ENCODE results near the gene CNN1.
"Not testable (repeated sequence)": the region's sequence is repeated elsewhere in the genome, so short reads cannot be mapped to it uniquely, and the experiment has no call there.

Gene CNN1

DNA sequence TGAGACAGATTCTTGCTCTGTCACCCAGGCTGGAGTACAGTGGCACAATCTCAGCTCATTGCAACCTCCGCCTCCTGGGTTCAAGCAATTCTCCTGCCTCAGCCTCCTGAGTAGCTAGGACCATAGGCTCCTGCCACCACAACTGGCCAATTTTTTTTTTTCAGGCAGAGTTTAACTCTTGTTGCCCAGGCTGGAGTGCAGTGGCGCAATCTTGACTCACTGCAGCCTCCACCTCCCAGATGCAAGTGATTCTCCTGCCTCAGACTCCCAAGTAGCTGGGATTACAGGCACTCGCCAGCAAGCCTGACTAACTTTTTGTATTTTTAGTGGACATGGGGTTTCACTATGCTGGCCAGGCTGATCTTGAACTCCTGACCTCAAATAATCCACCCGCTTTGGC lies 35.1 kb downstream of the CNN1 start:
- not testable (repeated sequence) for H3K9ac ChIP-seq (ENCODE audit: low read length); H3K36me3 ChIP-seq (ENCODE audit: control insufficient read depth, insufficient read depth, low read length, severe bottlenecking); H3K4me1 ChIP-seq (ENCODE audit: control insufficient read depth, insufficient read depth, low read length); H3K4me3 ChIP-seq (ENCODE audit: low read length); DNase-seq (ENCODE audit: low read depth); H3K9me3 ChIP-seq (ENCODE audit: control insufficient read depth, low read length)
- H3K27me3 ChIP-seq (replicated peaks; ENCODE audit: control insufficient read depth, insufficient read depth, low read length), result peaks cover 12% of the 10 kb centered on the region

DNA sequence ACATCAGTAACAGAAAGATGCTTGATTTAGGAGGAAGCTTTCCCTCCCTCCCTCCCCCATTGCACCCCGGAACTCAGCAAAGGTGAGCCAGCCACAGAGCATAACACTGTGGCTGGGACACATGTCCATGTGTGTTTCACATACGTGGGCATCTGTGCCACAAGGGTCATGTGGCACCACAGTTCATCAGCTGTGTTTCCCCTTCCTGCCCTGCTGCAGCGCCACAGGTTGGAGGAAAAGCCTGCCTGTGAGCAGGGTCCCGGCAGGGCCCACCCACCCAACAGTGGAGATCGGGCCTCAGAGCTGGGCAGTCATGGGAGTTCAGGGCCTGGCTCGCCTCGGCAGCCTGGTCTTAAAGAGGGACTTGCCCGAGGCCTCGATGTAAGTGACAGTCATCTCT lies 36.0 kb downstream of the CNN1 start:
- Histone ChIP-seq H3K36me3 (ENCODE audit: control insufficient read depth, insufficient read depth, low read length, severe bottlenecking) (no peaks in the 10 kb centered on the region), H3K4me1 (ENCODE audit: control insufficient read depth, insufficient read depth, low read length) (peaks cover 7% of the 10 kb centered on the region), H3K27me3 (replicated peaks; ENCODE audit: control insufficient read depth, insufficient read depth, low read length) (peaks cover 16% of the 10 kb centered on the region), H3K4me3 (ENCODE audit: low read length) (no peak overlapping the region), H3K9me3 (ENCODE audit: control insufficient read depth, low read length) (no peaks in the 10 kb centered on the region), H3K9ac (ENCODE audit: low read length) (no peak overlapping the region)
- no peak for DNase-seq (ENCODE audit: low read depth)

DNA sequence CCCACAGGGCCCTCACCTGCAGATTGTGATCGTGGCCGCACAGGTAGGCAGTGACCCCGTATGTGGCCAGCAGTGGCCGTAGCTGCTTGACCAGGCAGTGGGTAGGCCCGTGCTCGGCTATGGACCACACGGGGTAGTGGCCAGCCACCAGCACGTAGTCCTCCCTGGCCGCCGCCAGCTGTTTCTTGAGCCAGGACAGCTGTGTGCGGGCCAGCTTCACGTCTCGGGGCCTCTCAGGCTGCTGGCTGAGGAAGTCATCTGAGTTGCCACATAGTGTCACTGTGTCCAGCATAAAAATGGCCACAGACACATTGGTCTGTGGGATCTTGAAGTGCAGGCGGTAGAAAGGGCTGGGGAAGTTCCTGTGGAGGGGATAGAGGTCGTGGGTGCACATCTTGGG lies 37.6 kb downstream of the CNN1 start:
- peaks cover 13% of the 10 kb centered on the region for H3K4me1 ChIP-seq (ENCODE audit: control insufficient read depth, insufficient read depth, low read length)
- H3K36me3 ChIP-seq (ENCODE audit: control insufficient read depth, insufficient read depth, low read length, severe bottlenecking), result no peaks in the 10 kb centered on the region
- H3K9me3 ChIP-seq (ENCODE audit: control insufficient read depth, low read length), result no peaks in the 10 kb centered on the region
- no peak overlapping the region for H3K9ac ChIP-seq (ENCODE audit: low read length)
- peaks cover 16% of the 10 kb centered on the region for H3K27me3 ChIP-seq (replicated peaks; ENCODE audit: control insufficient read depth, insufficient read depth, low read length)
- no peak for DNase-seq (ENCODE audit: low read depth)
- no peak overlapping the region for H3K4me3 ChIP-seq (ENCODE audit: low read length)

DNA sequence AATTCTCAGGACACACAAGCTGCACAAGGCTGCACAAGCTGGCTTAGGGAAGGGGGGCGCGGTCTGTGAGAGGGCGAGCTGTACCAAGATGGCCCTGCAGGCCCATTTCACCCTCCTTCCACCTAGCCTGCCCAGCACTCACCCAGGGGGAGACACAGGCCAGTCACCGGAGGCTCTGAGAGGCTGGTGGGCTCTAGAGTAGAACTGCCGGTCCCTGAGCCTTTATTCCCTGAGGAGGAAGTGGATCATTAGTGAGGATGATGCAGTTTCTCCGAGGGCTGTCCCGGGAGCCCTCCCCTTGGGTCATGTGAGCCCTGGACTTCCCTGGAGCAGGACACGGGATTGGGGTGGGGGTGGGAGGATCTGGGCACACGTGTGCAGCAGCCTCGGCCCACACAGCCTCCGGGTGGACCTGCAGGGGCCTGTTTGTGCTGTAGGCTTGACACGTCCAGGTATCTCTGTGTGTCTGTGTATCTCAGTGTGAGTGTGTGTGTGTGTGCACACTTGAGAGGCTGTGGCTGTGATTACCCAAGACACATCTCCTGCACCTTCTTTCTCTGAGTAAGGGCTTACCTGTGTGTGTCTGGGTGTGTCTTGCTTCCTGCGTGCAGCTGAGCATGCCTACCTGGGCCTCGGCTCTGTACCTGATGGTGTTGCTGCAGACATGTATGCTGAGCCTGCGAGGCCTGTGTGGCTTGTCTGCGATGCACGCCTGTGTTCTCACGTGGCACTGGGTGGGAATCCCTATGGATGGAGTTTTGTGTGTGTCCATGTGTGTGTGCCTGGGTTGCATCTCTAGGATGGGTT lies 39.0 kb downstream of the CNN1 start, which contains the start of gene ACP5:
TSS of gene ACP5 (minus strand) at position 195 of the 807 bp plus-strand sequence. CDS start 328 bp downstream, outside the sequence.
- Histone ChIP-seq H3K9me3 (ENCODE audit: control insufficient read depth, low read length) (no peaks in the 10 kb centered on the region), H3K4me1 (ENCODE audit: control insufficient read depth, insufficient read depth, low read length) (peaks cover 16% of the 10 kb centered on the region), H3K36me3 (ENCODE audit: control insufficient read depth, insufficient read depth, low read length, severe bottlenecking) (no peaks in the 10 kb centered on the region), H3K4me3 (ENCODE audit: low read length) (no peak within 1 kb of the TSS), H3K9ac (ENCODE audit: low read length) (no peak within 1 kb of the TSS), H3K27me3 (replicated peaks; ENCODE audit: control insufficient read depth, insufficient read depth, low read length) (peaks cover 16% of the 10 kb centered on the region)
- no peak for DNase-seq (ENCODE audit: low read depth)

DNA sequence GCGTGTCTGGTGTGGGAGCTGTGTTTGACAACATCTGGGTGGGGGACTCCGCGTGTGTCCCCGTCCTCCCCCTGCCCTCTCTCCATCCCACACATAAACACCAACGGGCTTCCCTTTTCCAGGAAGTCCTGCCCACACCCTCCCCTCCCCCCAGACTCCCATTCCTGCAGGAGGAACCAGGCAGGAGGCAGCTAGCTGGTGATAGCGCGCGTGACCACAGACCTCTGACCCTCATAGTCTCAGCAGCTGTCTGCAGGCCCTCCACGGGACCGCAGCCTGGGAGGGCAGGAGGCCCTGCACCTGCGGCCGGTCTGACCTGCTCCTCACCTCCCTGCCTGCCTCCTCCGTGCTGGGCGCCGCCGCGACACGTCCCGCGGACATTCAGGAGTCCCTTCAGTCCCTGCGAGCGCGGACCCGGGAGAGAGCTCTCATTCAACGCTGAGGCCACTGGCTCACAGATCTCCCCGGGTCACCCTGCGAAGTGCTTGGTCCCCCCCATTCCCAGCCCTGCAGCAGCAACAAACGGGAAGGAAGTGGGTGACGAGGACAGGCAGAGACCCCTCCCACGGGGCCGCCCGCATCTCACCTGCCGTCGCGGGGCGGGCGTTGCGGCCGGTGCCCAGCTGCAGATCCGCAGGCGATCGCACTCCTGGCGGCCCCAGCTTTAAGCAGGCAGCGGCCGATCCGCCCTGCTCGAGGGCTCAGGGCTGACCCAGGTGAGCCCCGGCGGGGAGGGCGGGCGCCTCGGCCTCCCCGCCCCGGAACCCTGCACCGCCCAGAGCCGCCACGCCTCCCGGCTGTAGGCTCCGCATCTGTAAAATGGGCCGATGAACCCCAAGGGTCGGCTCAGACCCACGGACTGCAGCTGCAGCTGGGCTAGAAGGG lies 39.8 kb downstream of the CNN1 start:
- Histone ChIP-seq H3K4me3 (ENCODE audit: low read length) (no peak overlapping the region), H3K4me1 (ENCODE audit: control insufficient read depth, insufficient read depth, low read length) (peaks cover 16% of the 10 kb centered on the region), H3K9me3 (ENCODE audit: control insufficient read depth, low read length) (no peaks in the 10 kb centered on the region), H3K36me3 (ENCODE audit: control insufficient read depth, insufficient read depth, low read length, severe bottlenecking) (no peaks in the 10 kb centered on the region), H3K27me3 (replicated peaks; ENCODE audit: control insufficient read depth, insufficient read depth, low read length) (peaks cover 16% of the 10 kb centered on the region), H3K9ac (ENCODE audit: low read length) (no peak overlapping the region)
- no peak for DNase-seq (ENCODE audit: low read depth)

DNA sequence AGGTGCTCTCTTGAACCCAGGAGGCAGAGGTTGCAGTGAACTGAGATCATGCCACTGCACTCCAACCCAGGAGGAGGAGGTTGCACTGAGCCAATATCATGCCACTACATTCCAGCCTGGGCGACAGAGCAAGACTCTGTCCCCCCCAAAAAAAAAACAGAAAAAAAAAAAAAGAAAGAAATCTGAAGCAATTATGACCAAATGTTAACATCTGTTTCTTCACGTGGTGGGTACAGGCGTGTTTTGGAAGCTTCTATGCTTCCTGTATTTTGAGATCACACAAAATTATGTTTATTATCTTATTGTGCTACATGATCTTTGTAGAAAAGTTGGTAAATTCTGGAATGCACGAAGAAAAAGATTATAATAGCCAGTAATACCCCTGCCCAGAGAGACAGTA lies 41.5 kb downstream of the CNN1 start:
- no peaks in the 10 kb centered on the region for H3K9me3 ChIP-seq (ENCODE audit: control insufficient read depth, low read length)

DNA sequence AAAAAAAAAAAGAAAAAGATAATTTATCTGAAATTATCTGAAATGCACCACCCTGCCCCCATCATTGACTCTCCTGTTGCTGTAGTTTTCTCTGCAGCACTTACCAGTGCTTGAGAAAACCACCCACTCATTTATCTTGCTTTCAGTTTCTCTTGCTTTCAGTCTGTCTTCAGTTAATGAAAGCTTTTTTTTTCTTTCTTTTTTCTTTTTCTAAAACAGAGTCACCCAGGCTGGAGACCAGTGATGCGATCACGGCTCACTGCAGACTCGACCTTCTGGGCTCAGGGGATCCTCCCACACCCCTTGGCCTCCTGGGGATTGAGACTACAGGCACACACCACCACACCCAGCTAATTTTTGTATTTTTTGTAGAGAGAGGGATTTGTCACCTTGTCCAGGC lies 43.1 kb downstream of the CNN1 start:
- Histone ChIP-seq H3K4me3 (ENCODE audit: low read length) (peak overlapping the region; percentile 50), H3K4me1 (ENCODE audit: control insufficient read depth, insufficient read depth, low read length) (peaks cover 16% of the 10 kb centered on the region), H3K27me3 (replicated peaks; ENCODE audit: control insufficient read depth, insufficient read depth, low read length) (peaks cover 16% of the 10 kb centered on the region), H3K9me3 (ENCODE audit: control insufficient read depth, low read length) (no peaks in the 10 kb centered on the region), H3K36me3 (ENCODE audit: control insufficient read depth, insufficient read depth, low read length, severe bottlenecking) (no peaks in the 10 kb centered on the region), H3K9ac (ENCODE audit: low read length) (peak overlapping the region; percentile 39)
- peak; percentile 47 for DNase-seq (ENCODE audit: low read depth)

More for the DNA sequence above, 41.5 kb downstream of the CNN1 start:
- H3K9ac ChIP-seq (ENCODE audit: low read length), result no peak overlapping the region
- no peaks in the 10 kb centered on the region for H3K36me3 ChIP-seq (ENCODE audit: control insufficient read depth, insufficient read depth, low read length, severe bottlenecking)
- peaks cover 16% of the 10 kb centered on the region for H3K27me3 ChIP-seq (replicated peaks; ENCODE audit: control insufficient read depth, insufficient read depth, low read length)
- H3K4me3 ChIP-seq (ENCODE audit: low read length), result no peak overlapping the region
- no peak for DNase-seq (ENCODE audit: low read depth)
- H3K4me1 ChIP-seq (ENCODE audit: control insufficient read depth, insufficient read depth, low read length), result peaks cover 16% of the 10 kb centered on the region

DNA sequence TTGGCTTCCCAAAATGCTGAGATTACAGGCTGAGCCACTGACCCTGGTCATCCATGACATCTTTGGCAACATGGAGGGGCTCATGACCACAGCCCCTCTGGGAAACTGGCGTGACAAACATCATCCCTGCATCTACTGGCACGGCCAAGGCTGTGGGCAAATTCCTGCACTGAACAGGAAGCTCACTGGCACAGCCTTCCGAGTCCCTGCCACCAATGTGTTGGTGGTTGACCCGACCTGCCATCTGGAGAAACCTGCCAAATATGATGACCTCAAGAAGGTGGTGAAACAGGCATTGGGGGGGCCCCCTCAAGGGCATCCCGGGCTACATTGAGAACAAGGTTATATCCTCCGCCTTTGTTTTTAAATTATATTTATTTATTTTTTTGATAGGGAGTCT lies 47.7 kb downstream of the CNN1 start:
- Histone ChIP-seq H3K36me3 (ENCODE audit: control insufficient read depth, insufficient read depth, low read length, severe bottlenecking) (no peaks in the 10 kb centered on the region), H3K9ac (ENCODE audit: low read length) (no peak overlapping the region), H3K4me3 (ENCODE audit: low read length) (no peak overlapping the region), H3K27me3 (replicated peaks; ENCODE audit: control insufficient read depth, insufficient read depth, low read length) (no peaks in the 10 kb centered on the region), H3K9me3 (ENCODE audit: control insufficient read depth, low read length) (no peaks in the 10 kb centered on the region), H3K4me1 (ENCODE audit: control insufficient read depth, insufficient read depth, low read length) (peaks cover 3% of the 10 kb centered on the region)
- DNase-seq (ENCODE audit: low read depth), result no peak

DNA sequence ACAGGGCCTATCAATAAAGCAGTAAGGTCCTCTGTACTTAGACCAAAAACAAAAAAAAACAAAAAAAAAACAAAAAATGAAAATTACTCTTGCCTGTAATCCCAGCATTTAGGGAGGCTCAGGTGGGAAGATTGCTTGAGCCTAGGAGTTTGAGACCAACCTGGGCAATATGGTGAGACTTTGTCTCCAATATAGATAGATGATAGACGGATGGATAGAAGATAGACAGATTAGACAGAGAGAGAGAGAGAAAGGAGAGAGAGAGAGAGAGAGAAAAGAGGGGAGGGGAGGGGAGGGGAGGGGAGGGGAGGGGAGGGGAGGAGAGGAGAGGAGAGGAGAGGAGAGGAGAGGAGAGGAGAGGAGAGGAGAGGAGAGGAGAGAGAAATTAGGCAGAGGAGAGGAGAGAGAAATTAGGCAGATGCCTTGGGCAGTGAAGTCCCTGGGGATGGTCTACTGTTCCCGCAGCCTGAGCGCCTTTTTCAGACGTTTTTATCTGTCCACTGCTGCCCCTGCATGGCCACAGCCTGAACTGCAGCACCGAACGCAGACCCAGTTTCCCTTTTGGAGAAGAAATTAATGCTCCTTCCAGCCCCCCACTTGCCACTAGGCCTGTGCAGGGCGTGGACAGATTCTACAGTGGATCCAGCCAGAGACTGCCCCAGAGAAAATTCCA lies 48.8 kb downstream of the CNN1 start:
- Histone ChIP-seq H3K4me1 (ENCODE audit: control insufficient read depth, insufficient read depth, low read length) (no peaks in the 10 kb centered on the region), H3K4me3 (ENCODE audit: low read length) (no peak overlapping the region), H3K9ac (ENCODE audit: low read length) (no peak overlapping the region), H3K27me3 (replicated peaks; ENCODE audit: control insufficient read depth, insufficient read depth, low read length) (no peaks in the 10 kb centered on the region), H3K9me3 (ENCODE audit: control insufficient read depth, low read length) (no peaks in the 10 kb centered on the region), H3K36me3 (ENCODE audit: control insufficient read depth, insufficient read depth, low read length, severe bottlenecking) (no peaks in the 10 kb centered on the region)
- peak; percentile 92 for DNase-seq (ENCODE audit: low read depth)

DNA sequence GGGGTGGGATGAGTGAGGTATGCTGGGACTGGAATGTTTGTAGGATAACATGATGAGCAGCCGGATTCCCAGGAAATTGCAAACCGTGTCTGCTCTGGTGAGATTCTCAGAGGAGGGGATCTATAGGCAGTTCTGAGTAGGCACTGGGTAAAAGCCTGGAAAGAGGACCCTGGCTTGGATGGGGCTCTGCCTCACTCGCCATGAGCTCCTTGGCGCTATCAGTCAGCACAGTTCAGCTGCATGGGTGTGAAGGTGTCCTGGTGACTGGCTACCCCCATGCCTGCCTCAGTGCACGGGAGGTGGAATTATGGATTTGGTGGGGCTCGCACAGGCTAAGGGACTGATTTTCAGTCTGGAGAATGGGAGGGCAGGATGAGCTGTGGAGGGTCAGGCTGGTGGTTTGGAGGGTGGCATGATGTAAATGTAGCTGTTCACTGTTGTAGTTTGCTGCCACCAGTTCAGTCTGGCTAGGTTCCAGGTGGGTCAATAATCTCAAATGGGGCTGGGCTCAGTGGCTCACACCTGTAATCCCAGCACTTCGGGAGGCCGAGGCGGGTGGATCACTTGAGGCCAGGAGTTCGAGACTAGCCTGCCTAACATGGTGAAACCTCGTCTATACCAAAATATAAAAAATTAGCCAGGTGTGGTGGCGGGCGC lies 49.5 kb downstream of the CNN1 start:
- H3K27me3 ChIP-seq (replicated peaks; ENCODE audit: control insufficient read depth, insufficient read depth, low read length), result no peaks in the 10 kb centered on the region
- no peak for DNase-seq (ENCODE audit: low read depth)

More for the DNA sequence above, 49.5 kb downstream of the CNN1 start:
- H3K36me3 ChIP-seq (ENCODE audit: control insufficient read depth, insufficient read depth, low read length, severe bottlenecking), result no peaks in the 10 kb centered on the region
- no peaks in the 10 kb centered on the region for H3K4me1 ChIP-seq (ENCODE audit: control insufficient read depth, insufficient read depth, low read length)
- no peak overlapping the region for H3K9ac ChIP-seq (ENCODE audit: low read length)
- no peak overlapping the region for H3K4me3 ChIP-seq (ENCODE audit: low read length)
- H3K9me3 ChIP-seq (ENCODE audit: control insufficient read depth, low read length), result no peaks in the 10 kb centered on the region
